Measurements from ENCODE around the gene TAF11L3.
"Not testable (repeated sequence)": the region's sequence is repeated elsewhere in the genome, so short reads cannot be mapped to it uniquely, and the experiment has no call there.

The TAF11L3 gene

DNA sequence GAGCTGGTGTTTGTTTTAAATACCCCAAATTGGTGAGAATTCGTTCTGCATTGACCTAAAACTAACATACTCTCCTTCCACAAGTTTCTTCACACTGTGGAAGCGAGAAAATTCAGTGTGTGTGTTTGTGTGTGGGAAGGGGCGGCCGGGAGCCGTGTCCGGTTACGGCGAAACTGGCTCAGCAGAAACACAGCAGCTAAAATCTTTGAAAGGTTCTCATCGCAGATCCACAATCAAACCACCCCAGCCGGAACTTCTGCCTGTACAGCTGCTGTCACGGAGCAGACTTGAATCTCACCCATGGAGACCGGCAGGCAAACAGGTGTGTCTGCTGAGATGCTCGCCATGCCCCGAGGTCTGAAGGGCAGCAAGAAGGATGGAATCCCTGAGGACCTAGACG is at the start of gene TAF11L3:
Gene TAF11L3, plus strand, starts transcription at position 301 of the 400 bp plus-strand sequence.
- not testable (repeated sequence) for DNase-seq

DNA sequence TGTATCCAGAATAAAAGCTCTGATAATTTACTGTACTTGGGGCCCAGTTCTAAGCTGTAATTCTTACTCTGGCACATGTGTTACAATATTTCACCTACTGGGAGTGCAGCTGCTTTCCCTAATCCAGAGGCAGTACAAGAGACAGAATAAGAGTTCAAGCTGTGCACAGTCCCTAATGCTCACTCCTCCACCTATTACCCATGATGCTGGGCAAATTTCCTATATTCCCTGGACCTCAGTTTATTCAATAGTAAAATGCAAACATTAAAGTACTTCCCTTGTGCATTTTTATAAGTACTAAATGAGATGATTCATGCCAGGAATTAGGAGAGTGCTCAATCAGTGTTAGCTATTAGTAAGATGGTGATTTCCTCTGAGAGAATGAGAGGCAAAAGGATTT is 48.1 kb upstream of the TAF11L3 start:
- DNase-seq = no peak

DNA sequence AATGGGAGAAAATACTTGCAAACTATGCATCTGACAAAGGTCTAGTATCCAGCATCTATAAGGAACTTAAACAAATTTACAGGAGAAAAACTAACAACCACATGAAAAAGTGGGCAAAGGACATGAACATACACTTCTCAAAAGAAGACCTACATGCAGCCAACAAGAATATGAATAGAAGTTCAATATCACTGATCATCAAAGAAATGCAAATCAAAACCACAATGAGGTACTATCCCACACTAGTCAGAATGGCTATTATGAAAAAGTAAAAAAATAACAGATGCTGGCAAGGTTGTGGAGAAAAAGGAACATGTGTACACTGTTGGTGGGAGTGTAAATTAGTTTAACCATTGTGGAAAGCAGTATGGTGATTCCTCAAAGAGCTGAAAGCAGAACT is 43.1 kb upstream of the TAF11L3 start:
- DNase-seq = not testable (repeated sequence)

DNA sequence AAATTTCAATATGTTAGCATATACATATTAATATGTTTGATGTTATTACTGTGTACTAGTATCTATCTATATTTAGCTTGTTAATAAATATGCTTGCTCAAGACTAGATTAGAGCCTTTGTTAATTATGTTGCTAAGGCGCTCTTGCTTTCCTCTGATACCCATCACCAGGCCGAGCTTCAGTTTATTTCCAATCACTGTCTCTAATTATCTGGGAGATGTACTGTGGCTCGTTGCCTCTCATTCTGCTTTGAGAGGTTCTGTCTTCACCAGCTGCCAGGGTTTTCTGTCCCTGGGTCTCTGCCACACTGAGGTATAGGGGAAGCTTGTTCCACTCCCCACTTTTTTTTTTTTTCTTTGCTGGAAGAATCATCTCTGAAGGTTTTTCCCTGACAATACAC is 41.1 kb upstream of the TAF11L3 start:
- DNase-seq = no peak

DNA sequence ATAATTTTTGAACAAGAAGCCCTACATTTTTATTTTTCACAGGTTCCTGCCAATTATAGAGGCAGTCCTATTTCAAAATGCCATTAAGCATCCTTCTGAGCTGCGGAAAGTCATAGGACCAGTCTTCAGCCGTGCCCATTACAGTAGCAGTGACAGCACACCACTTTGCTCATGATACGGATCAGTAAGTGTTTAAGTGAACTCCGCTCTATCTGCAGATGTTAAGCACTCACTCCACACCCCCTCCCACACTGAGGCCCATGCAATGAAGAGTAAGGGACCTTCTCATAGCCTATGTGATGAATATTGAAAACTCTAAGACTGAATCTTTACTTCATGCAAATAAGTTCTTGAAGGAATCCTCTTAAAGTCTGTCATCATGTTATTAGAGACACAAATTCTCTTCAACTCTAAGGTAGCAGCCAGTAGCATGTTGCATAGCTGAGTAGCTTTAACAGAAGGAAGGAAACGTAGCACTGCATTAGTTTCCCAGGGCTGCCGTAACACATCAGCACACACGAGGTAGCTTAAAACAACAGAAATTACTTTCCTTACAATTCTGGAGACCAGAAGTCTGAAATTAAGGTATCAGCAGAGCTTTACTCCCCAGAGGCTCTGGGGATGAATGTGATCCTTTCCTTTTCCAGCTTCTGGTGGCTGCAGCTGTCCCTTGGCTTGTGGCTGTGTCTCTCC is 40.4 kb upstream of the TAF11L3 start:
- no peak for DNase-seq

DNA sequence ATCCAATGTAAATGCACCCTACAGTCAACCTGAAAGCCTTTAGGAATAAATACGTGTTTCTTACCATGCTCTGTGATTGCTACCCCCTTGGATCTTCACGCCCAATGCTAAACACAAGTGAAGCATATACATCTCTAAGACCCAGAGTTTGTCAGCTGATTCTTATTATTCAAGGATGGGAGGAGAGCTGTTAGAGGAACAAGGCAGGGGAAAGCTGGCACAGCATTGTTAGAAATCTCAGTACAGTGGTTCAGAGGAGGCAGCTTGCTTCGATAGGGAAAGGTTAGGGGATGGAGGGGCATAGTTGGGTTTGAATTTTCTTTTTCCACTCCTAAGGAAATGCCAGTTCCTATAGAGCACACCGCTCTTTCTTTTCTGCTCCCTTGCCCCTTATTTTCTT is 36.8 kb upstream of the TAF11L3 start:
- DNase-seq = no peak

DNA sequence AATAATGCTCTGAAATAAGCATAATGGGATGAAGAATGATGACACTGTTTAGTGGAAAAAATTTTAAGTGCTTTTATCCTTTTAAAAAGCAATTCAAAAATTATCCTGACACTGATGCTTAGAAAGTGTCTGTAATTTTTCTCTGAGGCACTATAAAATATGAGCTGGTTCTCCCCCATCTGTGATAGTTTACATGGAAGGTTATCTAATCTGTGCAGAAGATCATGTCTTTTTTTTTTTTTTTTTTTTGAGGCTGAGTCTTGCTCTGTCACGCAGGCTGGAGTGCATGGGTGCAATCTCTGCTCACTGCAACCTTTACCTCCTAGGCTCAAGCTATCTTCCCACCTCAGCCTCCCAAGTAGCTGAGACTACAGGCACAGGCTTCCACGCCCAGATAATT is 35.4 kb upstream of the TAF11L3 start:
- DNase-seq = no peak

DNA sequence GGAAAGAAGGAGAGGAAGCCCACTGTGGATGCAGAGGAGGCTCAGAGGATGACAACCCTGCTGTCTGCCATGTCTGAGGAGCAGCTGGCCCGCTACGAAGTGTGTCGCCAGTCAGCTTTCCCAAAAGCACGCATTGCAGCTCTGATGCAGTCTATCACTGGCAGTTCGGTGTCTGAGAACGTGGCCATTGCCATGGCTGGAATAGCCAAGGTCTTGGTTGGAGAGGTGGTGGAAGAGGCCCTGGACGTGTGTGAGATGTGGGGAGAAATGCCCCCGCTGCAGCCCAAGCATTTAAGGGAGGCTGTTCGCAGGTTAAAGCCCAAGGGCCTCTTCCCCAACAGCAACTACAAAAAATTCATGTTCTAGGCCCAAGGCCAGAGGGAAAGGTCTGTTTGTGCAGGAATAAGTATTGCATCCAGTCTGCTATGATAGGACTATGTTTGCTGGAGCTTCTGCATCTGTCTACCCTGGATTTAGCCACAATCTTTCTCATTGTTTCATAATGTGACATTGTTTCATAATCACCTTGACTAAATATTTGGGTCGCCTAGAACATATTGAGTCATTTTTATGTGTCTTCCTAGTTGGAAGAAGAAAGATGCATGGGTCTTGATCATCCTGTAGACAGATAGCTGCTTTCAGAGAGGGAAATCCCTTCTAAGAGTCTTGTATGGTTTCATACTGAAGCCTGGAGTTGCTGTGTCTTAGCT is 31.5 kb upstream of the TAF11L3 start:
- not testable (repeated sequence) for DNase-seq

DNA sequence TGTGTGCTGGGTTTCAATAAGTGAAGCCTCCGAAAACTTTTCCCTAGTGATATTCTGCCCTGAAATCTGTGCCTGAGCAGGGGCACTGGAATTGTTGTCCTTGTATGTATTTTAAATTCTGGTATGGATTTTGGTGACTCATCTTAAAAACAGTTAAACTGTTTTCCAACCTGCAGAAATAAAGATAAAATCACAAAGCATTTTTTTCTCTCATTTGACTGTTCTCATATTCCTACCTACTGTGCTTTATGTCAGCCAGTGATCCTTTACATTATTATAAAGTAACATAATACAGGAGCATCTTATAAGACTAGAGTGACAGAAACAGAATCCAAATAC is 31.0 kb upstream of the TAF11L3 start:
- DNase-seq = no peak

DNA sequence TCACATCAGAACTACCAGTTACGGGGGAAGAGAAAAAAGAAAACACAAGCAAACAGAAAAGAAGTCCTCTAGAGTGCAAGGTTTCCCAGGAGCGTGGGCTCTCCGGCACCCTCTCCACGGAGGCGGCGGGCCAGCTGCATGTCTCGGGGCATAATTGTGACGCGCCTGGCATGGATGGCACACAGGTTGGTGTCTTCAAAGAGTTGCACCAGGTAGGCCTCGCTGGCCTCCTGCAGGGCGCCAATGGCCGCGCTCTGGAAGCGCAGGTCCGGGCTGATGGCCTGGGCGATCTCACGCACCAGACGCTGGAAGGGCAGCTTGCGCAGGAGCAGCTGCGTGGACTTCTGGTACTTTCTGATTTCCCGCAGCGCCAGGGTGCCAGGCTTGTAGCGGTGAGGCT is 26.9 kb upstream of the TAF11L3 start:
- not testable (repeated sequence) for DNase-seq

DNA sequence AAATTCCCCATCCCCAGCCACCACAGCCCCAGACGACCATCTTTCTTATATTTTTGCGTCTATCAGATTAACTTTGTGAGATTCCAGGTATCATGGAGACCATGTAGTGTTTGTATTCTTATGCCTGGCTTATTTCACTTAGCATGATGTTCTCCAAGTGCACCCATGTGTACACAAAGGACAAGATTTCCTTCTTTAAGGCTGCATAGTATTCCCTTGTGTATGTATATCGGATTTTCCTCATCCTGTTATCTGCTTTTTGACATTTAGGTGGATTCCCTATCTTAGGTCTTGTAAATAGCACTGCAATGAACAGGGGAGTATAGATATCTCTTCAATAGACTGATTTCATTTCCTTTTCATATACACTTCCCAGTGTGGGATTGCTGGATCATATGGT is 25.4 kb upstream of the TAF11L3 start:
- DNase-seq = no peak

DNA sequence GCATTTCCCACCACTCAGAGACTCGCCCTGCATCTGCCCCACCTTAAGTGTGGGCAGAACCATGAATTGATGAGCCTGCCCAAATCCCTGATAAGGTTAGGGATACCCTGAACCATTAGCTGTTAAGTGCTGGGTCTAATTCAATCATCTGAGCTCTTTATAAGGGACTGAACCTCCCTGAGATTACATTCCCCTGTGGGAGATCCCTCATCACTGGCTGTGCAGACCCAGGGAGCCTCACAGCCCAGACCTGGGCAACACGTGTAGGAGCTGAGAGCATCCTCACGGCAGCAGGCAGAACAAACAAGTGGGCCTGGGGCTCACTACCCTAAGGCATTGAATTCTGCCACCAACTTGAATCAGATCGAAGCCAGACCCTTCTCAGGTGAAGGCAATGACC is 20.7 kb upstream of the TAF11L3 start:
- no peak for DNase-seq

DNA sequence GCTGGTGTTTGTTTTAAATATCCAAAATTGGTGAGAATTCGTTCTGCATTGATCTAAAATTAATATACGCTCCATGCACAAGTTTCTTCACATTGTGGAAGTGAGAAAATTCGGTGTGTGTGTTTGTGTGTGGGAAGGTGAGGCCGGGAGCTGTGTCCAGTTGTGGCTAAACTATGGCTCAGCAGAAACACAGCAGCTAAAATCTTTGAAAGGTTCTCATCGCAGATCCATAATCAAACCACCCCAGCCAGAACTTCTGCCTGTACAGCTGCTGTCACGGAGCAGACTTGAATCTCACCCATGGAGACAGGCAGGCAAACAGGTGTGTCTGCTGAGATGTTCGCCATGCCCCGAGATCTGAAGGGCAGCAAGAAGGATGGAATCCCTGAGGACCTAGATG is 20.2 kb upstream of the TAF11L3 start, which contains the start of gene TAF11L2:
Gene TAF11L2, plus strand, starts transcription at position 301 of the 400 bp plus-strand sequence.
- not testable (repeated sequence) for DNase-seq

DNA sequence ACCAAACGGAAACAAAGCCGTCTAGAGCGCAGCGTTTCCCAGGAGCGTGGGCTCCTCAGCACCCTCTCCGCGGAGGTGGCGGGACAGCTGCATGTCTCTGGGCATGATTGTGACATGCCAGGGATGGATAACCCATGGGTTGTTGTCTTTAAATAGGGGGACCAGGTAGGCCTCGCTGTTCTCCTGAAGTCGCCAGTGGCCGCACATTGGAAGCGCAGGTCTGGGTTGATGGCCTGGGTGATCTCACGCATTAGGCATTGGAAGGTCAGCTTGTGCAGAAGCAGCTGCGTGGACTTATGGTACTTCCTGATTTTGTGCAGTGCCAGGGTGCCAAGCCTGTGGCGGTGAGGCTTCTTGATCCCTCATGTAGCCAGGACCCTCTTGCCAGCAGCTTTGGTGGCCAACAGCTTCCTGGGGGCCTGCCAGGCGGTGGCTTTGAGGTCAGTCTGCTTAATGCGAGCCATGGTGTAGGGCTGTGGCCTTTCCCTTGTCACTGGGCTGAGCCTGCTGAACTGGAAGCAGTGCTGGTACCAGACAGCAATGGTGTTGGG is 6.3 kb upstream of the TAF11L3 start:
- no peak for DNase-seq

DNA sequence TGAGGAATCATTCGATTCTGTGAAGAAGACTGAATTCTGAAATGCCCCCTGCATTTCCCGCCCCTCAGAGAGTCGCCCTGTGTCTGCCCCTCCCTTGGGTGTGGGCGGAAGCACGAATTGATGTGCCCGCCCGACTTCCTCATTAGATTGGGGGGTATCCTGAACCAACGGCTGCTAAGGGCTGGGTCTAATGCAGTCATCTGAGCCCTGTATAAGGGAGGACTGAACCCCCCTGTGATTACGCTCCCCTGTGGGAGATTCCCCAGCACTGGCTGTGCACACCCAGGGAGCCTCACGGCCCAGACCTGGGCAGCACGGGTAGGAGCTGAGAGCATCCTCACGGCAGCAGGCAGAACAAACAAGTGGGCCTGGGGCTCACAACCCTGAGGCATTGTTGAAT is 641 bp upstream of the TAF11L3 start:
- not testable (repeated sequence) for DNase-seq

DNA sequence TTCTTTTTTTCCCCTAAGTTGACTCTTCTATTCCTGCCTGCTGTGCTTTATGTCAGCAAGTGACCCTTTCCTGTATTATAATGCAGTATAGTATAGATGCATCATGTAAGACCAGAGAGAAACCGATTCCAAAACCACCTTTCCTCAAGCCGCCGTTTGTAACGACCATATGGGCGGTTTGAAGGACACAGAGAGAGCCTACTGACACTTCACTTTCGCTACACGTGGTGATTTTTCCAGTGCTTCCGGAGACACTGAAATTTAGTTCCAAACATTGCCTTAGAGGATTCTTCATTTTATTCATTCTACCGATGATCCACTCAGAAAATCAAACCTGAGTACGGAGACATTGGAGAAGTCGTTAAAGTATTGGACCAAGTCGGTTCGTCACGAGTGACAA is 1.3 kb downstream of the TAF11L3 start:
- DNase-seq = not testable (repeated sequence)

DNA sequence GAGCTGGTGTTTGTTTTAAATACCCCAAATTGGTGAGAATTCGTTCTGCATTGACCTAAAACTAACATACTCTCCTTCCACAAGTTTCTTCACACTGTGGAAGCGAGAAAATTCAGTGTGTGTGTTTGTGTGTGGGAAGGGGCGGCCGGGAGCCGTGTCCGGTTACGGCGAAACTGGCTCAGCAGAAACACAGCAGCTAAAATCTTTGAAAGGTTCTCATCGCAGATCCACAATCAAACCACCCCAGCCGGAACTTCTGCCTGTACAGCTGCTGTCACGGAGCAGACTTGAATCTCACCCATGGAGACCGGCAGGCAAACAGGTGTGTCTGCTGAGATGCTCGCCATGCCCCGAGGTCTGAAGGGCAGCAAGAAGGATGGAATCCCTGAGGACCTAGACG is 3.3 kb downstream of the TAF11L3 start, which contains the start of gene TAF11L4:
Gene TAF11L4, plus strand, starts transcription at position 301 of the 400 bp plus-strand sequence.
- DNase-seq = not testable (repeated sequence)

DNA sequence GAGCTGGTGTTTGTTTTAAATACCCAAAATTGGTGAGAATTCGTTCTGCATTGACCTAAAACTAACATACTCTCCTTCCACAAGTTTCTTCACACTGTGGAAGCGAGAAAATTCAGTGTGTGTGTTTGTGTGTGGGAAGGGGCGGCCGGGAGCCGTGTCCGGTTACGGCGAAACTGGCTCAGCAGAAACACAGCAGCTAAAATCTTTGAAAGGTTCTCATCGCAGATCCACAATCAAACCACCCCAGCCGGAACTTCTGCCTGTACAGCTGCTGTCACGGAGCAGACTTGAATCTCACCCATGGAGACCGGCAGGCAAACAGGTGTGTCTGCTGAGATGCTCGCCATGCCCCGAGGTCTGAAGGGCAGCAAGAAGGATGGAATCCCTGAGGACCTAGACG is 6.8 kb downstream of the TAF11L3 start, which contains the start of gene TAF11L5:
Gene TAF11L5, plus strand, starts transcription at position 301 of the 400 bp plus-strand sequence.
- DNase-seq = not testable (repeated sequence)

DNA sequence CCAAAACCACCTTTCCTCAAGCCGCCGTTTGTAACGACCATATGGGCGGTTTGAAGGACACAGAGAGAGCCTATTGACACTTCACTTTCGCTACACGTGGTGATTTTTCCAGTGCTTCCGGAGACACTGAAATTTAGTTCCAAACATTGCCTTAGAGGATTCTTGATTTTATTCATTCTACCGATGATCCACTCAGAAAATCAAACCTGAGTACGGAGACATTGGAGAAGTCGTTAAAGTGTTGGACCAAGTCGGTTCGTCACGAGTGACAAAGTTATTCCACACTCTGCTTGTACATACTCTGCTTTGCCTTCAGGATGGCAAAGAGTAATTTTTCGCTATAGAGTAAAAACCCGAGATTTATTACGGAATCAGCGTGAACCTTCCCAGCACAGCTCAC is 8.3 kb downstream of the TAF11L3 start:
- not testable (repeated sequence) for DNase-seq

DNA sequence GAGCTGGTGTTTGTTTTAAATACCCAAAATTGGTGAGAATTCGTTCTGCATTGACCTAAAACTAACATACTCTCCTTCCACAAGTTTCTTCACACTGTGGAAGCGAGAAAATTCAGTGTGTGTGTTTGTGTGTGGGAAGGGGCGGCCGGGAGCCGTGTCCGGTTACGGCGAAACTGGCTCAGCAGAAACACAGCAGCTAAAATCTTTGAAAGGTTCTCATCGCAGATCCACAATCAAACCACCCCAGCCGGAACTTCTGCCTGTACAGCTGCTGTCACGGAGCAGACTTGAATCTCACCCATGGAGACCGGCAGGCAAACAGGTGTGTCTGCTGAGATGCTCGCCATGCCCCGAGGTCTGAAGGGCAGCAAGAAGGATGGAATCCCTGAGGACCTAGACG is 10.2 kb downstream of the TAF11L3 start, which contains the start of gene TAF11L6:
Gene TAF11L6, plus strand, starts transcription at position 301 of the 400 bp plus-strand sequence.
- not testable (repeated sequence) for DNase-seq

Data from NCI-H1105 treated with DMSO at 0.1 percent for 48 hours (cell line).